ENCODE measurements around the gene PRM3.
"Not testable (repeated sequence)": the region's sequence is repeated elsewhere in the genome, so short reads cannot be mapped to it uniquely, and the experiment has no call there.

Gene PRM3

GRCh38 chr16:11291091-11291703, 17.8 kb upstream of the PRM3 start:
- Histone ChIP-seq H3K27me3 (replicated peaks) (no peaks in the 10 kb centered on the region), H3K36me3 (replicated peaks) (no peaks in the 10 kb centered on the region), H3K27ac (no peak overlapping the region), H3K4me3 (ENCODE audit: low read depth, low read length) (no peak overlapping the region)
- in situ Hi-C loops (cut with HindIII; ENCODE audit: low pct_ligation_motif_present, low sequenced_read_pairs), result no loop called here
- no peak for TF ChIP-seq CTCF (IDR thresholded peaks at IDR 0.05; ENCODE audit: low read depth, low read length, missing control alignments)
- no peak for DNase-seq

- Histone ChIP-seq H3K27ac (no peak overlapping the region), H3K27me3 (replicated peaks) (no peaks in the 10 kb centered on the region), H3K36me3 (replicated peaks) (no peaks in the 10 kb centered on the region), H3K4me3 (ENCODE audit: low read depth, low read length) (no peak overlapping the region)
- DNase-seq, result no peak
- no peak for TF ChIP-seq CTCF (IDR thresholded peaks at IDR 0.05; ENCODE audit: low read depth, low read length, missing control alignments)
- in situ Hi-C loops (cut with HindIII; ENCODE audit: low pct_ligation_motif_present, low sequenced_read_pairs), result no loop called here
Measured at GRCh38 chr16:11290102-11290893, 16.9 kb upstream of the PRM3 start.

GRCh38 chr16:11289696-11290095, 16.3 kb upstream of the PRM3 start:
- DNase-seq; H3K27me3 ChIP-seq (replicated peaks); in situ Hi-C loops (cut with HindIII; ENCODE audit: low pct_ligation_motif_present, low sequenced_read_pairs); H3K27ac ChIP-seq; H3K4me3 ChIP-seq (ENCODE audit: low read depth, low read length); H3K36me3 ChIP-seq (replicated peaks): not testable (repeated sequence)

- Histone ChIP-seq H3K27me3 (replicated peaks) (no peaks in the 10 kb centered on the region), H3K36me3 (replicated peaks) (no peaks in the 10 kb centered on the region), H3K4me3 (ENCODE audit: low read depth, low read length) (no peak overlapping the region), H3K27ac (no peak overlapping the region)
- no peak for TF ChIP-seq CTCF (IDR thresholded peaks at IDR 0.05; ENCODE audit: low read depth, low read length, missing control alignments)
- in situ Hi-C loops (cut with HindIII; ENCODE audit: low pct_ligation_motif_present, low sequenced_read_pairs), result no loop called here
- no peak for DNase-seq
Measured at GRCh38 chr16:11289202-11289601, 15.8 kb upstream of the PRM3 start.

- no peaks in the 10 kb centered on the region for H3K27me3 ChIP-seq (replicated peaks)
- TF ChIP-seq CTCF (IDR thresholded peaks at IDR 0.05; ENCODE audit: low read depth, low read length, missing control alignments), result no peak
- in situ Hi-C loops (cut with HindIII; ENCODE audit: low pct_ligation_motif_present, low sequenced_read_pairs), result no loop called here
- H3K4me3 ChIP-seq (ENCODE audit: low read depth, low read length), result no peak overlapping the region
- no peak for DNase-seq
- H3K27ac ChIP-seq, result no peak overlapping the region
- H3K36me3 ChIP-seq (replicated peaks), result no peaks in the 10 kb centered on the region
Measured at GRCh38 chr16:11285842-11286241, 12.4 kb upstream of the PRM3 start.

GRCh38 chr16:11283820-11284248, 10.4 kb upstream of the PRM3 start:
- Histone ChIP-seq H3K36me3 (replicated peaks) (no peaks in the 10 kb centered on the region), H3K27ac (no peak overlapping the region), H3K4me3 (ENCODE audit: low read depth, low read length) (no peak overlapping the region), H3K27me3 (replicated peaks) (no peaks in the 10 kb centered on the region)
- in situ Hi-C loops (cut with HindIII; ENCODE audit: low pct_ligation_motif_present, low sequenced_read_pairs), result no loop called here
- DNase-seq, result no peak
- no peak for TF ChIP-seq CTCF (IDR thresholded peaks at IDR 0.05; ENCODE audit: low read depth, low read length, missing control alignments)
